HCT116 (cell line): ENCODE measurements around the gene SLC24A3.

Source experiments
- CTCF ChIP-seq, 3 experiments: fragments of 200-600 bp in 1 of 3; sonication (generic) in 1 of 3; IDR thresholded peaks in 2 of 3; conservative IDR thresholded peaks in 1 of 3; 2 replicates each; pipeline ENCODE4 v1.5.1; 2012 to 2017; ENCODE audit warnings: low read depth in 2 of 3, low read length in 2 of 3, antibody characterized with exemption in 1 of 3, borderline replicate concordance in 1 of 3, control low read depth in 1 of 3, mild to moderate bottlenecking in 1 of 3, mixed read lengths in 1 of 3, mixed run types in 1 of 3, moderate library complexity in 1 of 3; ENCODE audit not compliant: insufficient read depth in 1 of 3
- POLR2AphosphoS5 ChIP-seq: IDR thresholded peaks from 2 replicates; pipeline ENCODE4 v1.6.1; 2011; ENCODE audit warnings: mild to moderate bottlenecking, low read depth, low read length, moderate library complexity
- RAD21 ChIP-seq: IDR thresholded peaks from 2 replicates; pipeline ENCODE4 v1.6.1; 2012; ENCODE audit warnings: low read depth, mild to moderate bottlenecking
- REST ChIP-seq: IDR thresholded peaks from 2 replicates; pipeline ENCODE4 v1.6.1; 2012; ENCODE audit warnings: low read depth
- ZBTB33 ChIP-seq: IDR thresholded peaks from 2 replicates; pipeline ENCODE4 v1.6.1; 2011; ENCODE audit warnings: mild to moderate bottlenecking, low read length, moderate library complexity; ENCODE audit not compliant: insufficient replicate concordance; ENCODE audit errors: extremely low read depth

- TF ChIP-seq POLR2AphosphoS5 (no peak), ZBTB33 (no peak), REST (no peak), CTCF (IDR thresholded peaks at IDR 0.05 in 2 of 3, conservative IDR thresholded peaks at IDR 0.05 in 1 of 3; ENCODE audit: borderline replicate concordance in 1 of 3, insufficient read depth in 1 of 3, low read depth in 2 of 3, low read length in 2 of 3) (no peak), RAD21 (no peak)
These were observed 53.4 kb downstream of the SLC24A3 start for GRCh38 chr20:19265646-19266374.
